Ovary (tissue), 9 donors: ENCODE results near the gene ATF6. TPM values are rescaled to one million over a fixed set of nuclear protein-coding genes. Genes with fewer than 3 reads are reported as not detected.
"Not testable (repeated sequence)": the region's sequence is repeated elsewhere in the genome, so short reads cannot be mapped to it uniquely, and the experiment has no call there.

Experiments used
- DNase-seq, 5 donors: peaks; one replicate each; pipeline ENCODE4 v3.0.0-alpha.2; 2019 to 2020
- H3K27ac ChIP-seq, 2 donors: fragments of 200-600 bp; one replicate each; pipeline versions ENCODE4 v1.5.1 to v1.8.0; 2019 to 2022
- H3K27me3 ChIP-seq: fragments of 200-600 bp; one replicate; pipeline ENCODE4 v1.8.0; 2022
- H3K36me3 ChIP-seq: fragments of 200-600 bp; sonication (generic); one replicate; pipeline ENCODE4 v1.5.1; 2019
- H3K4me1 ChIP-seq: one replicate; pipeline ENCODE4 v1.8.1; 2013; ENCODE audit warnings: mild to moderate bottlenecking, moderate library complexity; ENCODE audit not compliant: insufficient read depth
- H3K4me3 ChIP-seq: fragments of 200-600 bp; sonication (generic); one replicate; pipeline ENCODE4 v1.5.1; 2017
- H3K9me3 ChIP-seq, 2 donors: fragments of 200-600 bp in 1 of 2; sonication (generic) in 1 of 2; one replicate each; pipeline versions ENCODE4 v1.5.1 to v1.8.1; 2013 to 2019; ENCODE audit warnings: mild to moderate bottlenecking in 1 of 2, moderate library complexity in 1 of 2
- EP300 ChIP-seq: sonication (generic); formaldehyde crosslinking; IDR thresholded peaks from one replicate; pipeline ENCODE4 v1.6.1; 2017; ENCODE audit warnings: antibody characterized with exemption
- POLR2A ChIP-seq: fragments of 450-650 bp; IDR thresholded peaks from one replicate; pipeline ENCODE4 v1.6.1; 2017; ENCODE audit warnings: antibody characterized with exemption, mild to moderate bottlenecking, moderate library complexity
- WGBS, 3 donors: extraction: QIAGEN DNeasy Blood & Tissue Kit in 1 of 3; methylation state at CpG; one replicate each; pipeline versions ENCODE4 v1.1.5 to v1.1.7; 2013 to 2017; 5-methylcytosine and 5-hydroxymethylcytosine counted together
- intact Hi-C, 4 donors: fragments of 100-400 bp; cut with DNase I; formaldehyde crosslinking; loops; one replicate each; pipeline versions ENCODE4 v1.11.0 to v1.15.1; 2022 to 2023
- polyA plus RNA-seq, 2 donors: library from polyadenylated mRNA; stranded (reverse); fragments of 200-250 nt in 1 of 2; fragments of 350-450 nt in 1 of 2; fragmentation: Illumina TruSeq in 1 of 2; extraction: RNeasy Lipid Tissue Mini Kit (QIAGEN cat#74804) in 1 of 2; gene quantifications; one replicate each; pipeline ENCODE4 v1.2.3, GENCODE V29; 2013 to 2014
- total RNA-seq, 7 donors: library from RNA; depleted of rRNA in 2 of 7; stranded (reverse); fragments of >200 nt in 2 of 7; fragmentation: NEBNext Ultra II Directional in 3 of 7; extraction: Animal tissue kit (Norgen Biotek cat#: 25700) in 3 of 7; gene quantifications; one replicate each; pipeline versions ENCODE4 v1.1.0 to v1.2.4, GENCODE V29; 2016 to 2023
- TF ChIP-seq, protein P1 (sequence below), 3 donors: fragments of 450-650 bp in 2 of 3; fragments of 200-600 bp in 1 of 3; IDR thresholded peaks; one replicate each; pipeline versions ENCODE4 v1.5.1 to v1.8.0; 2016 to 2022; ENCODE audit warnings: antibody characterized with exemption in 3 of 3, mild to moderate bottlenecking in 1 of 3
- donor health status: DM: no; HTN: no; CAD: no; lungs with moderate emphysema.
- donor health status: DM: no; HTN: no; CAD: no.
- donor health status: Bipolar disorder and iron deficiency.
- donor health status: DM: yes; HTN: yes; CAD: no.
- donor health status: DM: no; HTN: no; CAD: no.
- donor health status: DM: yes; HTN: yes; CAD: no.

ATF6 gene
- total and polyA plus RNA-seq, 9 donors: 7.9 to 31.3 (median 23.4) TPM

DNA sequence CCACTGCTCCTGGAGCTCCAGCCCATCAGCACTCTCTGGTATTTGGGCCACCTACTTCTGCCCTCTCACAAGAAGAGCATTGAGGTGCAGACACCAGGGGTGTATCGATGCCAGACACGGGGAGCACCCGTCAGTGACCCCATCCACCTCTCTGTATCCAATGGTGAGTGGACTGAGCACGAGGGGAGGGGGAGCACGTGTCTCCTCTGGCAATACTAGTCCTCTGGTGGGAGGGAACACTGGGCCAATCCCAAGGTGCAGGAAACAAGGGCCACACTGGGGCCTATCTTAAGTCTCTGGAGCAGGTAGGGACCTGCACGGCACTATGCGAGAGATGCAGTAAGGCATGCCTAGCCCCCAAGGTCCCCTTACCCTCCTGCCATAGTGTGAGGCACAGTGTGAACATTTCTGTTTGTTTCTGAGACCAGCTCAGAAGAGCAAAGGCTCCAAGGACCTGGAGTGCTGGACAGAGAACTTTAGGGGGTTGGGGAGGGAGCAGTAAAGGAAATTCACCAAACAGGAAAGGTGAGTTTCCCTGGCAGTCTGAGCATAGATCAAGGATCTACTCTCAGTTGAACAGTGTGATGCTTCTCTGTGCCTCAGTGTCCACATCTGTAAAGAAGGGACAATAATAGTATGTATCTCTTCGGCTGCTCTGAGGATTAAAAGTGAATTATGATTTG, 42.5 kb upstream of the ATF6 start:
- DNase-seq: no peak
- H3K4me1 ChIP-seq: peaks cover 3% of the 10 kb centered on the region
- H3K9me3 ChIP-seq: no peaks in the 10 kb centered on the region
- no peaks in the 10 kb centered on the region for H3K27me3 ChIP-seq
- 83 to 88% (median 86%) methylated on average over 8 of the region's 8 CpGs for WGBS, 3 donors
- H3K4me3 ChIP-seq: no peak overlapping the region
- intact Hi-C loops: no loop called here
- H3K36me3 ChIP-seq: no peaks in the 10 kb centered on the region
- no peak overlapping the region for H3K27ac ChIP-seq
- no peak for TF ChIP-seq EP300
- TF ChIP-seq POLR2A: no peak
- TF ChIP-seq, protein P1, sequence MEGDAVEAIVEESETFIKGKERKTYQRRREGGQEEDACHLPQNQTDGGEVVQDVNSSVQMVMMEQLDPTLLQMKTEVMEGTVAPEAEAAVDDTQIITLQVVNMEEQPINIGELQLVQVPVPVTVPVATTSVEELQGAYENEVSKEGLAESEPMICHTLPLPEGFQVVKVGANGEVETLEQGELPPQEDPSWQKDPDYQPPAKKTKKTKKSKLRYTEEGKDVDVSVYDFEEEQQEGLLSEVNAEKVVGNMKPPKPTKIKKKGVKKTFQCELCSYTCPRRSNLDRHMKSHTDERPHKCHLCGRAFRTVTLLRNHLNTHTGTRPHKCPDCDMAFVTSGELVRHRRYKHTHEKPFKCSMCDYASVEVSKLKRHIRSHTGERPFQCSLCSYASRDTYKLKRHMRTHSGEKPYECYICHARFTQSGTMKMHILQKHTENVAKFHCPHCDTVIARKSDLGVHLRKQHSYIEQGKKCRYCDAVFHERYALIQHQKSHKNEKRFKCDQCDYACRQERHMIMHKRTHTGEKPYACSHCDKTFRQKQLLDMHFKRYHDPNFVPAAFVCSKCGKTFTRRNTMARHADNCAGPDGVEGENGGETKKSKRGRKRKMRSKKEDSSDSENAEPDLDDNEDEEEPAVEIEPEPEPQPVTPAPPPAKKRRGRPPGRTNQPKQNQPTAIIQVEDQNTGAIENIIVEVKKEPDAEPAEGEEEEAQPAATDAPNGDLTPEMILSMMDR (IDR thresholded peaks at IDR 0.05): no peak

DNA sequence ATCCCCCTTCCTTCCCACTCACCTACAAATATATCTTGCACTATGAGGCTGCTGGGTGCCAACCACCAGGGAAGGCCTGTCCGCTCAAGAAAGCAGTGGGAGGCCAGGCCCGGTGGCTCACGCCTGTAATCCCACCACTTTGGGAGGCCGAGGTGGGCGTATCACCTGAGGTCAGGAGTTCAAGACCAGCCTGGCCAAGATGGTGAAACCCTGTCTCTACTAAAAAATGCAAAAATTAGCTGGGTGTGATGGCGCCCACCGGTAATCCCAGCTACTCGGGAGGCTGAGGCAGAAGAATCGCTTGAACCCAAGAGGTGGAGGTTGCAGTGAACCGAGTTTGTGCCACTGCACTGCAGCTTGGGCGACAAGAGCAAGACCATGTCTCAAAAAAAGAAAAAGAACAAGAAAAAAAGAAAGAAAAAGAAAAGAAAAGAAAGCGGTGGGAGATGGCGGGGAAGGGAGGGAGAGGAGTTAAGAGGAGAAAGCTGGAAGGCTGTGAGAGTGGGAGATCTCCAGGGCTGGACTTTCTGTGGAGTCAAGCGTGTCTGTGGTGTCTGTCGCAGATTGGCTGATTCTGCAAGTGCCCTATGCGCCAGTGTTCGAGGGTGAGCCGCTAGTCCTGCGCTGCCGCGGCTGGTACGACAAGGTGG, 40.7 kb upstream of the ATF6 start:
- Histone ChIP-seq H3K4me3 (peak overlapping the region; percentile 74), H3K27ac (peak overlapping the region; percentile 65 to 97)
- H3K36me3 ChIP-seq, H3K9me3 ChIP-seq, H3K27me3 ChIP-seq, intact Hi-C loops, H3K4me1 ChIP-seq: not testable (repeated sequence)
- 39 to 51% (median 47%) methylated on average over 22 of the region's 22 CpGs for WGBS, 3 donors
- DNase-seq: peak in 2 of 5 donors; percentile 21 to 22

GRCh38 chr1:161725908-161726472, 40.1 kb upstream of the ATF6 start:
- no peaks in the 10 kb centered on the region for H3K9me3 ChIP-seq
- H3K27ac ChIP-seq: peak overlapping the region; percentile 65 to 97
- H3K4me1 ChIP-seq: peaks cover 3% of the 10 kb centered on the region
- H3K36me3 ChIP-seq: no peaks in the 10 kb centered on the region
- H3K27me3 ChIP-seq: no peaks in the 10 kb centered on the region
- peak; percentile 44 to 60 (median 51) for DNase-seq
- TF ChIP-seq, protein P1 (IDR thresholded peaks at IDR 0.05): peak in 1 of 3 donors; percentile 55
- no peak for TF ChIP-seq POLR2A
- TF ChIP-seq EP300: no peak
- intact Hi-C loops: no loop called here
- H3K4me3 ChIP-seq: peak overlapping the region; percentile 74
- 0 to 3% (median 1%) methylated on average over 34 of the region's 34 CpGs for WGBS, 3 donors

DNA sequence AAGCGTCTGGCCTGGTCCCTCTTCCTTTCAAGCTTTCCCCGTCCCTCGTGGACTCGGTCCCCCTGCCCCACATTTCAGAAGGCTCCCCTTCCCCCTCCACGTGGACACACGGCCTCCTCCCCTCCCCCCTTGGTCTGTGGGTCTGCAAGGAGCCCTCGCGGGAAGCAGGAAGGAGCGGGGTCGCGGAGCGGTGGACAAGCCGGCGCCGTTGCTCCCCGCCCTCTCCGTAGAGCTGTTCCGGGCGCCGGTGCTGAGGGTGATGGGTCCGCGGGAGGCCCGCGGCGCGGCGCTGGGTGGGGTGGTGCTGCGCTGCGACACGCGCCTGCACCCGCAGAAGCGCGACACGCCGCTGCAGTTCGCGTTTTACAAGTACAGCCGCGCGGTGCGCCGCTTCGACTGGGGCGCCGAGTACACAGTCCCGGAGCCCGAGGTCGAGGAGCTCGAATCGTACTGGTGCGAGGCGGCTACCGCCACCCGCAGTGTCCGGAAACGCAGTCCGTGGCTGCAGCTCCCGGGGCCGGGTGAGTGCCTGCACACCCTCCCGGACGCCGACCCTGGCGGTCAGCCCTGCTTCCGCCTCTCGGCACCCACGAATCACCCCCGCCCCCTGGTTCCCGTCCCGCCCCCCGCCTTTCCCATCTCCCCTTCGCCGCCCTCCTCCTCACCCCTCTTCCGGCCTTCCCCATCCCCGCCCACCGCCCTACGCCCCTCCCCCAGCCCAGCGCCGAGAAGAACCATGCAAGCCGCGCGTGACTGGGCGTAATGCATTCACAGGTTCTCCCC, 39.5 kb upstream of the ATF6 start:
- H3K27ac ChIP-seq: peak overlapping the region; percentile 65 to 97
- H3K4me3 ChIP-seq: peak overlapping the region; percentile 74
- no peaks in the 10 kb centered on the region for H3K36me3 ChIP-seq
- TF ChIP-seq, protein P1 (IDR thresholded peaks at IDR 0.05): peak in 1 of 3 donors; percentile 11
- TF ChIP-seq POLR2A (peak; percentile 20), EP300 (no peak)
- no peaks in the 10 kb centered on the region for H3K27me3 ChIP-seq
- DNase-seq: peak; percentile 85 to 93 (median 91)
- no peaks in the 10 kb centered on the region for H3K9me3 ChIP-seq
- 1% methylated on average over 75 to 83 of the region's 83 CpGs for WGBS, 3 donors
- intact Hi-C loops: no loop called here
- peaks cover 3% of the 10 kb centered on the region for H3K4me1 ChIP-seq
